K562 treated with DMSO at 1 percent for 12 hours (cell line): ENCODE results near the gene FAM98B. TPM values are rescaled to one million over a fixed set of nuclear protein-coding genes. Genes with fewer than 3 reads are reported as not detected.

ENCODE experiments used
- total RNA-seq: library from RNA; unstranded; fragments of 300-600 nt; gene quantifications from 2 replicates; pipeline ENCODE4 v1.2.3, GENCODE V29; 2022; ENCODE audit not compliant: insufficient read depth

Gene FAM98B
- 5.9 and 21.6 TPM in 2 replicates for total RNA-seq

GRCh38 chr15:38453971-38454695 lies at the start of gene FAM98B:
TSS of gene FAM98B (plus strand) at chr15:38454127. CDS start at chr15:38454162, 35 bp downstream.

Other genes starting within 250 kb of the FAM98B start
- gene SPRED1, start 201.3 kb upstream of the FAM98B start, total RNA-seq = 2.9 and 7.7 TPM in 2 replicates
- gene RASGRP1, start 110.7 kb downstream of the FAM98B start, total RNA-seq = 0.19 and 0.89 TPM in 2 replicates